Measurements from ENCODE around the gene SIRT2. TPM values are rescaled to one million over a fixed set of nuclear protein-coding genes. Genes with fewer than 3 reads are reported as not detected.

Gene SIRT2
- total and polyA plus RNA-seq, 2 of the 13 experiments (the other 11 are each of a cell fraction or from before 2014, with no cell fraction given): 22.3 to 26.1 TPM

DNA sequence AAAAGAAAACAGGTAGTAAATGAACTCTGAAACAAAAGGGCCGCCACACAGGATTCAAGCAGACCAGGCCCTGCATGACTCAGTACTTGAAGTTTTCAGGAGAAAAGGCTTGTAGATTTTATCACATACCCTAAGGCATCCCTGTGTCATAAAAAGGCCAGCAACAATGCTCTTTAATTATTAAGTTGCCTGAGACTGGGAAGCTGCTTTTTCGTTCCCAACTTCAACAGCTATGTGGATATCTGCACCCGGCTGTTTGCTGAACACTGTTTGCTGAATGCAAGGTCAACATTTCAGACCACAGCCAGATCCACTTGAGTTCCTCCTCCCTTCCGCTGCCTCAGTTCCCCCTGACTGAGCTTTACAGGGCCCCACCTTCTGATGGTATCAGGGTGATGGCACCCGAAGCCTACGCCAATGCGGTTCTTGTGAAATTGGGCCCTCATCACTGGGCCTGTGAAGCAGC is 61.7 kb downstream of the SIRT2 start:
- peaks cover 65% of the 10 kb centered on the region for H3K4me1 ChIP-seq (ENCODE audit: insufficient read depth, low read length)
- WGBS (ENCODE audit: low lambda C conversion rate): 64% methylated on average over 7 of the region's 7 CpGs
- DNase-seq (ENCODE audit: low spot score): peak; percentile 65
- TF ChIP-seq ZNF766 (CRISPR knock-in tag; IDR thresholded peaks at IDR 0.05; ENCODE audit: borderline replicate concordance) (peak; percentile 32; the same call in 1 of the 2 replicates), DPF2 (CRISPR knock-in tag; IDR thresholded peaks at IDR 0.05; ENCODE audit: borderline replicate concordance, low read depth) (0 out of 2 replicates have a peak, but pooled peaks have one; percentile 44), PHF5A (CRISPR knock-in tag; IDR thresholded peaks at IDR 0.05; ENCODE audit: low read depth, unreplicated experiment) (peak; percentile 29), ZMYM3 (CRISPR knock-in tag; IDR thresholded peaks at IDR 0.05) (no peak), NKX3-1 (CRISPR knock-in tag; IDR thresholded peaks at IDR 0.05) (no peak), ELF3 (CRISPR knock-in tag; IDR thresholded peaks at IDR 0.05) (peak; percentile 33; the same call in 1 of the 2 replicates), CBFB (CRISPR knock-in tag; IDR thresholded peaks at IDR 0.05) (0 out of 2 replicates have a peak, but pooled peaks have one; percentile 29), ZNF772 (CRISPR knock-in tag; IDR thresholded peaks at IDR 0.05) (no peak), PAX8 (CRISPR knock-in tag; IDR thresholded peaks at IDR 0.05; ENCODE audit: borderline replicate concordance) (no peak), KAT2B (IDR thresholded peaks at IDR 0.05; ENCODE audit: borderline replicate concordance, low read depth, low read length) (no peak), ZNF672 (CRISPR knock-in tag; IDR thresholded peaks at IDR 0.05) (no peak), HMG20B (CRISPR knock-in tag; conservative IDR thresholded peaks at IDR 0.05) (no peak)
- TF ChIP-seq, protein P1, sequence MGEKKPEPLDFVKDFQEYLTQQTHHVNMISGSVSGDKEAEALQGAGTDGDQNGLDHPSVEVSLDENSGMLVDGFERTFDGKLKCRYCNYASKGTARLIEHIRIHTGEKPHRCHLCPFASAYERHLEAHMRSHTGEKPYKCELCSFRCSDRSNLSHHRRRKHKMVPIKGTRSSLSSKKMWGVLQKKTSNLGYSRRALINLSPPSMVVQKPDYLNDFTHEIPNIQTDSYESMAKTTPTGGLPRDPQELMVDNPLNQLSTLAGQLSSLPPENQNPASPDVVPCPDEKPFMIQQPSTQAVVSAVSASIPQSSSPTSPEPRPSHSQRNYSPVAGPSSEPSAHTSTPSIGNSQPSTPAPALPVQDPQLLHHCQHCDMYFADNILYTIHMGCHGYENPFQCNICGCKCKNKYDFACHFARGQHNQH (CRISPR knock-in tag; IDR thresholded peaks at IDR 0.05): 0 out of 2 replicates have a peak, but pooled peaks have one; percentile 48
- TF ChIP-seq, protein P2, sequence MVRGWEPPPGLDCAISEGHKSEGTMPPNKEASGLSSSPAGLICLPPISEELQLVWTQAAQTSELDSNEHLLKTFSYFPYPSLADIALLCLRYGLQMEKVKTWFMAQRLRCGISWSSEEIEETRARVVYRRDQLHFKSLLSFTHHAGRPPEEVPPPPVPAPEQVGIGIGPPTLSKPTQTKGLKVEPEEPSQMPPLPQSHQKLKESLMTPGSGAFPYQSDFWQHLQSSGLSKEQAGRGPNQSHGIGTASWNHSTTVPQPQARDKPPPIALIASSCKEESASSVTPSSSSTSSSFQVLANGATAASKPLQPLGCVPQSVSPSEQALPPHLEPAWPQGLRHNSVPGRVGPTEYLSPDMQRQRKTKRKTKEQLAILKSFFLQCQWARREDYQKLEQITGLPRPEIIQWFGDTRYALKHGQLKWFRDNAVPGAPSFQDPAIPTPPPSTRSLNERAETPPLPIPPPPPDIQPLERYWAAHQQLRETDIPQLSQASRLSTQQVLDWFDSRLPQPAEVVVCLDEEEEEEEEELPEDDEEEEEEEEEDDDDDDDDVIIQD (CRISPR knock-in tag; IDR thresholded peaks at IDR 0.05; ENCODE audit: low read depth): 0 out of 2 replicates have a peak, but pooled peaks have one; percentile 26

More for the DNA sequence above, 61.7 kb downstream of the SIRT2 start:
- Histone ChIP-seq H3K27me3 (ENCODE audit: control insufficient read depth in 1 of 2, insufficient read depth in 2 of 2, low read length in 2 of 2) (no peaks in the 10 kb centered on the region), H4K20me1 (ENCODE audit: insufficient read depth, low read length) (peaks cover 18% of the 10 kb centered on the region), H2AFZ (ENCODE audit: low read length) (no peak overlapping the region), H3K4me3 (replicated peaks in 1 of 3; ENCODE audit: insufficient read depth in 1 of 3, low read depth in 2 of 3, low read length in 3 of 3) (no peak overlapping the region), H3K36me3 (replicated peaks in 1 of 2; ENCODE audit: control insufficient read depth in 1 of 2, insufficient read depth in 2 of 2, low read length in 2 of 2) (peaks cover 30 to 70% of the 10 kb centered on the region in 2 experiments), H3K79me2 (ENCODE audit: insufficient read depth, low read length) (peaks cover 7% of the 10 kb centered on the region), H3K27ac (ENCODE audit: extremely low read length, insufficient read depth, low read length) (peak overlapping the region; percentile 60), H3K9me3 (ENCODE audit: low read length) (no peaks in the 10 kb centered on the region), H3K4me2 (ENCODE audit: low read depth, low read length) (peak overlapping the region; percentile 13), H3K9ac (ENCODE audit: insufficient read depth, low read depth, low read length) (0 out of 2 replicates have a peak overlapping the region, but pooled peaks have one; percentile 0)
- peak; percentile 49 for ATAC-seq
- in situ Hi-C loops (cut with HindIII; ENCODE audit: extremely low pct_ligation_motif_present, low pct_unique_long_range_greater_than_20kb) (no loop called here), intact Hi-C loops (cut with micrococcal nuclease; ENCODE audit: unreplicated experiment) (loop anchor here (10.0 kb wide), 1 partner anchor 183 kb away; no protein-coding TSS in a partner anchor)
- peak; percentile 52 for FAIRE-seq
- ChIA-PET CTCF (ENCODE audit: low intra/inter-chr PET ratio, low total read pairs) (no interaction called here), POLR2A (interaction anchor here (0.7 to 4.4 kb wide), 12 partner anchors 9 to 139 kb away, joined by 3 to 42 read pairs (median 6); partner anchors contain the start of genes HNRNPL, MRPS12 and SARS2)
- BruUV-seq (replicated peaks): no TSS peak

Data from HepG2 (cell line).